Fibroblast of skin of abdomen (primary cell): Measurements from ENCODE around the gene RALGPS1.

Experiments used
- DNase-seq: peaks from one replicate; pipeline ENCODE4 v3.0.0-alpha.2; 2013

RALGPS1 gene

DNA sequence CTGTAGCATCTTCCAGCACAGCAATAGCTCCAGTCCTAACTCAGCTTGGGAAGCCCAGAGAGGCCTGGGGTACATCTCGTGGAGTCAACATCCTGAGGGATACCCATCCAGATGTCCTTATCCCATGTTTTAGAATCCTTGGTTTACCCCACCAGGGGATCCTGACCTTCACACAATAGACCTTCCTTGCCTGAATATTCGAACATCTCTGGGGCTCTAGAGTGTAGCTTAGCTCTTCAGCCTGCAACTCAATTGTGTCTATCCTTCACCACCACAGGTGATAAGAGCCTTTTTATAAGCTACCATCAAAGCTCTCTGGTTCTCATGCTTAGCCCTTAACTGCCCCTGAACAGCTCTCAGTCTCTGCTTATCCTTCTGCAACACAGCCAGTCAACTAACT, 7.5 kb upstream of the RALGPS1 start:
- no peak for DNase-seq

DNA sequence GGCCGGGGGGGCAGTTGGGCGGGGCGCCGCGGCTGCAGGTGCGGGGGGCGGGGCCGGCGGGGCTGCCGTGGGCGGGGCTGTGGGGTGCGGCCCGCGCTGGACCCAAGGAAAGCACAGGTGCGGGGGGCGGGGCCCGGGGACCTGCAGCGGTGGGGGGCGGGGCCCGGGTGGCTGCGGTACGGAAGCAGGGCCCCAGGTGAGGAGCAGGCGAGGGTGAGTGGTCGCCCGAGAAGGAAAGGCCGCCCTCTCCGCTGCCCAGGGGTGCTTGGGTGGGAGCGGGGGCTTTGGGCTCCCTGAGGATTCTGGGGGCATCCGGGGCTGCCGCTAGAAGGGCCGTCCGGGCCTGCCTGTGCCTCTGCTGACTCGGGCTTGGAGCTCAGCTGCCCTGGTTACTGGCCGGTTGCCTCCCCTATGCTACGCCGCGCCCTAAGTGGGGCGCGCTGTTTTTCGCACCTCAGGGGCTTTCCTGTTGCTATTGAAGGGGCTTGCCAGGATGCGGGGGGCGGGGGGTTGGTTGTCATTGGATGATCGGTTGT, 767 bp downstream of the RALGPS1 start:
- DNase-seq: no peak

DNA sequence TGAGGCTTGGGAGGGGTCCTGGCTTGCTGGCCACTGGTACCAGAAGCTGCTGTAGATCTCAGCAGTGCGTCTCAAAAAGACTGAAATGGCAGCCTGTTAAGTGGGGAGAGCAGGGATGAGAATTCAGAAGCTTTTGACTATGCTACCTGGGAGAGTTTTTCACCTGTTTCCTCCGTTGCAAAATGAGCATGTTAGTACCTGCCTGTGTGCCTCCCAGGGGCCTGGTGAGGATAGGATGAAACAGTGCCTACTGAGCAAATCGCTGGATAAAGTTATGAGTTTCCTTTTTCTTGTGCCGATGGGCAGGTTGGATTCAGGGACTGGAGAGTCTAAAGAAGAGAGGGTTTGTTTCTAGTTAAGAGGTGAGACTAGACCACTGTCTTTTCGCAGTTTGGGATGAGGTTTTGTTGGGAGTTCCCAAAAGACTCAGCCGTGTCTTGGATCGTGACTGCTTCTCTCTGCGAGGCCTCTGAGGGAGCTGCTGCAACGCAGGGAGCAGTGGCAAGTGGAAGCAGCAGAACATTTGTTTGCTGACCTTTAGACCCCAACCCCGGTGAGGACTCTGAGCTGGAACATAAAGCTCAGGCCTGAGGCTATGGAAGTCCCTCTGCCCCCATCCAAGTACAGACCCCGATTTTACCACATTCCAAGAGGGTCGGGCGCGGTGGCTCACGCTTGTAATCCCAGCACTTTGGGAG, 1.4 kb downstream of the RALGPS1 start:
- DNase-seq: no peak

DNA sequence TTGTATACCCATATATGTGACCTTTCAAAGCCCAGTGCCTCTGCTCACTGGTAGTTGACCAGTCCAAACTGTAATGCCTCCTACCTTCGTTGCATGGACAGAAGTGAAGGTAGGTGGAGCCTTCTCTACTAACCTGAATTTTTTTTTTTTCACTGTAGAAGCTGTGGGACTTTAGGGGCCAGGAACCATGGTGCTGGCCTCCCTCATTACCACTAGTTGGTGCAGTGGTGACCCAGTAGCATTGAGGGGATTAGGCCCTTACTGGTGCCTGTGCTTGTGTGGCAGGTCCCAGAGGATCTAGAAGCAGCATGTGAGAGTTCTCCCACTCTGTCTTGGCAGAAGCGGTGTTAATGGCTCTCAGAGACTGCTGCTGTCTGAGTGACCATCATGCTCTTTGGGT, 2.3 kb downstream of the RALGPS1 start:
- no peak for DNase-seq

DNA sequence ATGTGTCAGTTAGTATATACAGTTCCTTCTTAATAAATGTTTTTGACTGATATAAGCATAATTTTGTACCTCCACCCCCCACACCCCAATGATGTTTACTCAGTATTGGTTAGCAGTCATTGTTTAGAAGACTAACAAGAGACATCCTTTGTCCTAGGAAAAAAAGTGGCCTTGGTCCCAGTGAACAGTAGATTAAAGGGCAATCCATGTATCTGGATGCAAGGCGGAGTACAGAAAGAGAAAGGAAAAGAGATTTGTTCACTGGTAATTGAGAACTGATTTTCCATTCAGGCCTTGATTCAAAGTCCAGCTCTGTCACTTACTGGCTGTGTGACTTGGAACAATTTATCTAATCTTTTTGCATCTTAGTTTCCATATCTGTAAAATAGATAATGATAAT, 4.6 kb downstream of the RALGPS1 start:
- no peak for DNase-seq

DNA sequence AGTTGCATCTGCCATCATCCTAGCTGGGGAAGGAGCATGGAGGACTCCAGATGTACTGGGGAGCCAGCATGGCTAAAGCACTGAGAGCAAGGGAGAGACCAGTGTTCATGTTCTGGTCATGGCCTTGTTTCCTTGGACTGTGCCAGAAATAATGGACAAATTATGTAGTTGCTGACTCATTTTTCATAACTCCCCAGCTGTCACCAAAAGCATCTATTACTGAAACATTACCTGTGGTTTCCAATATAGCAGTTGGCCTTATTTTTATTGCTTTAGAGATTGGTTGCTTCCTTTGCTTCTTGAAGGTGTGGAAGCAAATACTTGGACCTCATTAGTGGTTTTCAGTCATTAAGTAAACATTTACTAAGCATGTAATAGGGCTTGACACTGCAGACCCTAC, 11.3 kb downstream of the RALGPS1 start:
- DNase-seq: no peak

DNA sequence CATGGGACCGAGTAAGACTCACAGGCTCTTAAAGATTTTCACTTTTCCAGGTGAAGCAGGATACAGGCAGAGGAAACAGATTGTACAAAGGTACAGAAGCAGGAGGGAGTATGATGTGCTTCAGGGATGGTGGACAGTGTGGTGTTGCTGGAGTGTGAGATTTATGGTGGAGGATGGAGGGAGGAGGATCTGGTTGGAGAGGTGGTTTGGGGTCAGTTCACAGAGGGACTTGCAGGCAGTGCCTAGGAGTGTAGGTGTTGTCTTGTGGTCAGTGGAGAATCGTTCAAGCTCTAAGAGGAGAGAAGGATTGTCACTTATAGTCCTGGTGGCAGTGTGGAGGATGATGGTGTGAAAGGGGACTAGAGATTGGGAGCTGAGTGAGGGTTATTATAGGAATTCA, 11.8 kb downstream of the RALGPS1 start:
- DNase-seq: no peak

DNA sequence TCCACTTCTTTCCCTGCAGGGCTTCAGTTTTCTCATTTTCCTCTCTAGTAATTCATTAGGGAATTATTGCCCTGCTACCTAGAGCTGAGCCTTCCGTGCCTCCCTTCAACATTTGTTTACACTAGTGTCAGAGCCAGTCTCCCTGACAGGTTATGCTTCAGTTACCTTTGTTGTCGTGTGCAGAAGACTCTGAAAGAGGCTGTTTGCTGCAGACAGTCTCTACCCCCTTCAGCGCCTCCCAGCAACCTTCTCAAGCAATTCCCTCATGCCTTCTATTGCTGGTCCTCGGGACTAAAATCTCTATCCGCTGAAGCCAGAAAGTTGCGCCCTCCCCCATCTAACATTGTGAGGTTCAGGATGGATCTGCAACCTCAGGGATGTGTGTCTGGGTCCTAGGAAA, 12.8 kb downstream of the RALGPS1 start:
- DNase-seq: no peak

DNA sequence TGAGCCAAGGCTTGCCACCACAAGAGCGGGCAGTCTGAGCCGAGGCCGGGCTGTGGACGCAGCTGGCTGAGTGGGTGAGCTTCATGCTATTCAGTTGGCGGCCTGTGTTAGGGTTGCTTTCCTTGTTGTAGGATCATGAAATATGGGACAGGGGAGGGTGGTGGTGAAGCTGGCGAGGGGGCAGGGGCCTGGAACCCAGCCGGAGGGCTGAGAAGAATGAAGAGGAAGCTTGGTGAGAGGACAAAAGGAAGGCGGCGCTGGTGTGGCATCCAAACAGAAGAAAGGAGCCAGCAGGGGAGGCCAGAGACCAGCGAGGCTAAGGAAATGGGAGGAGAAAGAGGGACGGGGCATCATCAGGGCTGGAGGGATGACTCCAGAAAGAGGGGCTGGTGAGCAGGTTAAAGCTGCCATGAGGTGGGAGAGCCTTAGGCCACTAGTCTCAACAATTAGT, 18.3 kb downstream of the RALGPS1 start:
- DNase-seq: no peak

DNA sequence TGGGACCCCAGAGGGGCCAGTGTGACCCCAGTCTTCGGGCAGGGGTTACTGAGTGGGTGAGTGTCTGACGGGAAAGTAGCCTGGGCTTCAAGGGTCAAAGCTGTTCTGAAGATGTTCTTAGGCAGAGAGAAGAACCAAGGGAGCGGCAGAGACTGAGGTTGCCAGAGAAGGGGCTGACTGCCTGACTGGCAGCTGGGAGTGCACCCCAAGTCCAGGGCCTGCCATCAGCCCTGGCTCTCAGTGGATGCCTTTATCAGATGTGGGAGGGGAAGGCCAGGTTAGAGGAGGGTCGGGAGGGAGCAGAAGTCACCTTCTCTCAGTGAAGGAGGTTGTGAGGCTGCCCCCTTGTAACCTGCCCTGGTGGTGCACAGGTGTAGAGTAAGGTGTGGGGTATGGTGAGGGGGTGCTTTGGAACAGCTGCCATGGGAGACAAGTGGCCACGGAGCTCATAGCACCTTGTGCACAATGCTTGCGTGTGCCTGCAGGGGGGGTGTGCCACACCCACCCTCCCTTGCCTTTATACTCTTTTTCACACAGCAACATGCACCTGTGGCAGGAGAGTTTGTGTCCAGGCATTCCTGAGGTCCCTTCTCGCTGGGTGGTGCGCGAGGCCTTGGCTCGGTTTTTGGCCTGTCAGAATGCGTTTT, 18.9 kb downstream of the RALGPS1 start:
- no peak for DNase-seq

DNA sequence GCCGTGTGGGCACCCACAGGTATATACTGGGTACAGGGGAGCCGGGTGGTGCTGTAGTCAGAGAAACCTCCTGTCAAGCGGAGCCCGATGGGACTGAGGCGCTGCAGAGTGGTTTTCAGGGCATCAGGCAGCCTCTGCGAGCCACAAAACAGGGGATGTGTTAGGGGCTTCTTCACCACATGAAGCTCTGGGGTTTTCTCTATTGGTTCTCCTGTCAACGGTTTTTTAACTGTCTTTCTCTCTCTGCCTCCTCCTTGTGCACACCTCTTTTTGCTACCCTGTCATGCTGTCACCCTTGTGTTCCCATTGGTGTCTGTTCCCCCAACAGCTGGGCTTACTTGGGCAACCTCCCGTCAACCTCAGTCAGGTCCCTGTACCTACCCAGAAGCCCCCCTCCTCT, 19.9 kb downstream of the RALGPS1 start:
- no peak for DNase-seq

DNA sequence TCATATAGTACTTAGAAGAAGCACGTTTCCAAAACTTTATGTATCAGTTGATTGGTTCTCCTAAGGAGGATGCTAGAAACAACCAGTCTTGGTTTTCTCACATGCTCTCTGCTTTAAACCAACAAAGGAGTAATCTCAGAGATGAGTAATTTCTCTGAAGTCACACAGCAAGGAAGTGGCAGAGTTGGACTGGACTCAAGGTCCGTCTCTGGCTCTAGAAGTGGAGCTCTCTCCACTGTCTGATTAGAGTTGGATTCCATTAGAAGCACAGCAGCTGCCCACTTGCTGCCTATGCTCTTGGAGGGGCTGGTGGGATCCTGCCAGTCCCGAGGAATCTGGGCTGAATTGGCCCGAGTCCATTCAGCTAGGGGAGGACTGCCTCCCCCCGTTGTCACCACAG, 21.0 kb downstream of the RALGPS1 start:
- DNase-seq: no peak

DNA sequence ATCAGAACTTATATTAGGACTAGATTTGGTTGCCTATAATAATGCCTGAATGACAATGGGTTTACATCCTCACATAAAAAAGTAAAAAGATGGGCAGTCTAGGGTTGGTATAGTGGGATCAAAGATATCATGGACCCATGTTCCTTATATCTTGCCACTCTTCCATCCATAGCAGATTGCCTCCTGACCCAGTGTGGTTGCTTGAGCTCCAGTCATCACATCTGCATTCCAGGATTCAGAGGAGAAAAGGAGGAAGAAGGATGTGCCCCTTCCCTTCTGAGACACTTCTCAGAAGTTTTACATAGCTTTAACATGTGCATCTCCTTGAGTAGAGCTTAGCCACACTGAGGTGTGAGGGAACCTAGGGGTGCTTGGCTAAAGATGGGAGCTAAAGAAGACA, 22.9 kb downstream of the RALGPS1 start:
- DNase-seq: no peak

DNA sequence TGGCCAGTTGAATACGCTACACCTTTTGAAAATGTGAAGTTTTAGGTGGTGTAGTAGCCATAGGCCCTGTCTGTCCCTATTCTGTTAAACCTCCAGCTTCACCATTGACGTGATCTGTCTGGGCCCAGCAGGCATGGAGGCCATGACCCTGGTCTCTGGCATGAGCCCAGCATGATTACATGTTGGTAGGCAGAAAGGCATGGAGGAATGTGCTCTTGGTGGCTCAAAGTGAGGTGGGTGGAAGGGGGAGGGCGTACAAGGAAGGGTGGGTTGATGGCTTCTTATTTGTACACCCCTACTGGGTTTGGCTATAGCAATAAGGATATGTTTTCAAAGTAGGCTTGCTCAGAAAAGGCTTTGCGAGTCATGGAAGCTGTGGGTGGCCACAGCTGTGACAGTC, 23.7 kb downstream of the RALGPS1 start:
- DNase-seq: no peak

DNA sequence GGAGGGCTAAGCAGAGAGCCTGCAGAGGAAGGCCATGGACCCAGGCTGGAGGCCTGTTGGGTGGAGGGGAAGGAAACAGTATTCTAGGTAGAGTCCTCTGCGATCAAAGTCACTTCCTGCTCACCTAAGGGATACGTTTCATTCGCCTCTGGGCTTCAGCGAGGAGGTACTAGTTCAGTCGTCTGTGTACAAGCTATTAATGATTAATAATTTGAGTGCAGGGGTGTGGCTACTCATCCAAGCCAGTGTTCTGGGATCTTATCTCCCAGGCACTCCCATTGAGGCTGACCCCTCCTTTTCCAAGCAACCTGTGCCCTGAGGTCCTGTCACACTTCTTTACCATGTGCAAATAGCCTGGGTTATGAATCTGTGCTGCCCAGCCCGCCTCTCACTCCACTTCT, 25.2 kb downstream of the RALGPS1 start:
- DNase-seq: no peak

DNA sequence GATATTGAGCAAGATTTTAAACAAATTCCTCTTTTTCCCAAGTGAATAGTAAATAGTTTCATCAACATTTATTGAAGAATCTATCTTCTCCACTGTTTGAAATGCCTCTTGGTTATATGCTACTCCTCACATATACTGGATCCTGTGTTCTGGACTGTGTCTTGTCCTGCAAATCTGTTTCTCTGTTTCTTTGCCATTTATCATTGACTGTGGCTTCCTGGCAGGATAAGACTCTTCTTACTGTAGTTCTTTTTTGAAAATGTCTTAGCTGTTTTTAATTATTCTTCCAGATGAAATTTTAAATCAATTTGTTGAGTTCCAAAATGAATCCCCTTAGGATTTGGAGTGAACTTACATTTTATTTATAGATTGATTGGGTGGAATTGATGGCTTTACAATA, 27.8 kb downstream of the RALGPS1 start:
- no peak for DNase-seq

DNA sequence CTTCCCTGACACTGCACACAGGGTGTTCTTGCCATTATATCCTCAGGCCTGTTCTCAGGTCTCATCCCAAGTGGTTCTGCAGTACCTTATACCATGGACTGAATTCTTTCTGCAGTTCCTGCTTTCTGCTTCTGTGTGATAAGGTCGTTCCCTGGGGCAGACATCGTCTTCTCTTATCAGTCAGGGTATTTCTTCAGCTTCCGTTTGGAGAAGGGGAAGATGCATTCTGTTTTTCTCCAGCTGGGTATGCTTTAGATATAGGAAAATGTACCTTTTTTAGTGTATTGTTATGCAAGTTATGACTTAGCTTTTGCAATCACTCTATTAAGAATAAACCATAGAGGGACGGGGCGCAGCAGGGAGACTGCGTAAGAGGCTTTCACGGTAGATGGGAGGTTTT, 31.1 kb downstream of the RALGPS1 start:
- no peak for DNase-seq

DNA sequence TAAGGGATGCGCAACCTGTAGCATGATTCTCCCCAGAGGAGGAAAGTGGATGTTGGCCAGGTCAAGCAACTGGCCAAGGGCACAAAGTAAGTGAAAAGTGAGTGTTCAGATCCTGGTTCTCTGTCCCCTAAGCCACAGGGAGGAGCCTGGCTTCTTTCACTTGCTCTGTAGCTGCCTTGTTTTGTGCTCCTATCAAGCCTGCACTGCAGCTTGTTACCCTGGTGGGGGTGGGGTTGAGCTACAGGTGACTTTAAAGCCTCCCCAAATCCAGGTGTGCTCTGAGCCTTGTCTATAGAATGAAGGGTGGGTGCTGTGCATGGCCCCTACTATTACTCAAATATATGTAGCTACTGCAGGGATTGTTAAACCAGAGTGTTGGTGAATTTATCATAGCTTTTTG, 32.9 kb downstream of the RALGPS1 start:
- no peak for DNase-seq

DNA sequence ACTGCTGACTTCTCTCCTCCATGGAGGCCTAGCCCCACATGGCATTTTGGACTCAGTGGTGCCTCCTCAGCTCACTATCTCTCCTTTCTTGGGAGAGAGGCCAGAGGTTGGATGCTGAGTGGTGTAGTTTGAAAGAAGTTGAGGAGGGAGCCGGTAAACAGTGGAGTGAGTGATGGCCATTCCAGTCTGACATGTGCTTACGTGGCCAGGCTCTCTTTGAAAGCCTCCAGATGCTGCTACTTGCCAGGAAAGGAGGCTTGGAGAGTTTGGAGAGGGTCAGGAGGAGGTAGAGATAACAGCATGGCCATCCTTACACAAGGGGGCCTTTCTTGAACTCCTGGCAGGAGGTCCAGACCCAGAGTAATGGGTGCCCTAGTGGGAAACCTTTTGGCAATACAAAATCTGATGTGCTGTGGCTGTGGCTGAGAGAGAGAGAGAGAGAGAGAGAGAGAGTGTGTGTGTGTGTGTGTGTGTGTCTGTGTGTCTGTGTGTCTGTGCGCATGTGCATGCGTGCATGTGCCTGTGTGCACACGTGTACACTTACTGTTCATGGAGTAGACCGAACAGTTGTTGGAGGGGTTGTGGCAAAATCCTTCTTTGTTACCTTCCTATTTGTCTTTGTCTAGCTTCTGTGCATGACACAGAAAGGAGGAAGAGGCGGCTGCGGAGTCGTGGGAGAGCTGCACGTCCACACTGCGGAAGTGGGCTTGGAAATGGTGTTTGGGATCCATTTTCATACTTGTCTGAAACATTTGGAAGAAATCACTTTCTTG, 37.8 kb downstream of the RALGPS1 start:
- peak; percentile 64 for DNase-seq

DNA sequence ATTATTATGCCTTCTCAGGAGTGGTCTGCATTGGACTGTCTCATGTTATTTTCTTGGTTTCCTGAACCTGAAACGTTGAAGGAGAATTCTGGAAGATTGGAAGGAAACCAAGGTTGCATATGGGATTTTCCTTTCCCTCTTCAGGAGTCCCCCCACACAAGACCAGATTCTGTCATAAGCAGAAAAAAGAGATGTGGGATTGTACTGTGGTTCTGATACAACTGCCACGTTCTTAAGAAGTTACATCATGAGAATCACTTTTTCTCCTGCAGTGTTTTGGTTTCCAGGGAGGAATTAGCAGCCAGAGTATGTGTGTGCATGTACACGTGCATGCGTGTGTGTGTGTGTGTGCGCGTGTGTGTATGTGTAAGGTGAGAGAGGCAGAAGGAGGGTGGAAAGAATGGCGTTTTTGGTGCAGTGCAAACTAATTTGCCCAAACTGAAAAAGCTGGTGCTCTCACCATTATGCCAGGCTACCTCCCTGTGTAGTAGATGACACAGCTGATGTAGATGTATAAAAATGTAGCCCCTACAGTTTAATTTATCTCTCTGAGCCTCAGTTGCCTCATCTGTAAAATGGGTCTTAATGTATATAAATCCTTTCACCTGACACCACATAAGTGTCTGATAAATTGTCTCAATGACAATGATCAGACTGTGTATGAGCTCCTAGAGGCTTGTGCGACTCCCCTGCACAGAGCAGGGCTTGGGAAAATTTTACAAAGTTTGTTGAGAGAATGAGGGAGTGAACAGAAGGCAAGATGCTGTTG, 38.6 kb downstream of the RALGPS1 start:
- peak; percentile 87 for DNase-seq

DNA sequence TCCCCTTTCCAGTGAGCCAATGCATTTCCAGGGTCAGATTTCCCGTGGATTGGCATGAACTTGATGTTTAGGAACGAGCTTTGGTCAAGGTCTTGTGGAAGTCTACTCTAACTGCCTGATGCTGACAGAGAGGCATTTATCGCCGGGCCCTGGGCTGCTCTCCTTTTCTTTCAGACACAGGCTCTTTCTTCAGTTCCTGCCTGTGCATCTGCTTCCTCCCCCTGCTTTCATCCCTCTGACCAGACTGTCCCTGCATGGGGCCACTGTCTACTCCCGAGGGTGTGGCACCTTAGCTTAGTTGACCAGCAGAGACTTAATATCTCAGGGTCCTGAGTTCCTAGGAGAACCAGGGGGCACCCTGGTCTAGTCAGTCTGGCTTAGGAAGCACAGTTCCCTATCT, 41.2 kb downstream of the RALGPS1 start:
- no peak for DNase-seq

DNA sequence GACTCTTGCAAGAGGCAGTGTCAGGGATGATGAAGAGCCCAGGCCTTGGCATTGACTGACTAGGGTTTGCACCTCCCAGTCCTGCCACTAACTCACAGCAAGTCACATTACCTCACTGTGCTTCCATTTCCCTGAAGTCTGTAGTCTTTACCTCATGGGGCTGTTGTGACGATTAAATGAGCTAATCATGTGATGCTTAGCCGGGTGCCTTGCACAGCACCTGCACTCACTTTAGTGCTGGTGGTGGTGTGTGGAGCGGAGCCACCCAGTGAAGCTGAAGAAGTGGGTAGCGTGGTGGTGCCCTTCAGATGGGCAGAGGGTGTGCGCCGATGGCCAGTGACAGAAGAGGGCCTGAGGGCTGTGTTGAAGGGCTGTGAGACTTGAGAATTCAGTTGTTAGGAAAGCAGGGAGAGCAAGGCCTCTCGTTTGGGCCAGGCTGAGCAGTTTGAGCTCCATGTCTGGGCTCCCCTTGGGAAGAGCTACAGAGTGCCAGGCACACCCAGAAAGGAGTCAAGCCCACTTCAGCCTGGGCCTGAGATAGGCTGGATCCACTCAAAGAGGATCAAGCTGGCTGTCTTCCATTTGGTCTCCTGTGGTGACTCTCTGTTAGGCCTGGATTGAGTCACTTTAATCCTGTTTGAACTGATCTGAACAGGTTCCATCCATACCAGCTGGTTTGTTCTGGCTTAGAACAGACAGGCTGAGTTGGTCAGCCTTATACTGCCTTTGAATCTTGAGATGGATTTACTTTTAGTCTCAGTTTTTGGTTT, 42.5 kb downstream of the RALGPS1 start:
- peak; percentile 76 for DNase-seq
